Lower leg skin (tissue), 4 donors: Measurements from ENCODE around the gene FASTK. TPM values are rescaled to one million over a fixed set of nuclear protein-coding genes. Genes with fewer than 3 reads are reported as not detected.

Experiments used
- DNase-seq, 2 donors: peaks; one replicate each; pipeline ENCODE4 v3.0.0-alpha.2; 2019; ENCODE audit warnings: low spot score in 2 of 2
- H3K4me3 ChIP-seq: fragments of 200-600 bp; sonication (generic); 2 replicates; pipeline ENCODE4 v1.5.1; 2017; ENCODE audit warnings: mild to moderate bottlenecking, low read depth; ENCODE audit not compliant: poor library complexity, severe bottlenecking
- POLR2A ChIP-seq, 2 donors: fragments of 450-650 bp; IDR thresholded peaks; one replicate each; pipeline ENCODE4 v1.6.1; 2016 to 2017; ENCODE audit warnings: antibody characterized with exemption in 2 of 2, mild to moderate bottlenecking in 1 of 2, moderate library complexity in 1 of 2
- WGBS, 2 donors: methylation state at CpG; one replicate each; pipeline ENCODE4 v1.1.5; 2018; 5-methylcytosine and 5-hydroxymethylcytosine counted together
- intact Hi-C: fragments of 100-400 bp; cut with DNase I; formaldehyde crosslinking; loops from one replicate; pipeline ENCODE4 v1.15.0; 2023; ENCODE audit warnings: low total_unique reads
- total RNA-seq, 4 donors: library from RNA; depleted of rRNA; stranded (reverse); fragments of >200 nt; gene quantifications; one replicate each; pipeline ENCODE4 v1.1.0, GENCODE V29; 2016
- TF ChIP-seq, protein P1 (sequence below), 3 donors: fragments of 450-650 bp; IDR thresholded peaks; one replicate each; pipeline ENCODE4 v1.5.1; 2016; ENCODE audit warnings: antibody characterized with exemption in 3 of 3, mild to moderate bottlenecking in 3 of 3, moderate library complexity in 2 of 3

Gene FASTK
- total RNA-seq, 4 donors from 2014 or later, result 47.4 to 80.7 (median 69.0) TPM

DNA sequence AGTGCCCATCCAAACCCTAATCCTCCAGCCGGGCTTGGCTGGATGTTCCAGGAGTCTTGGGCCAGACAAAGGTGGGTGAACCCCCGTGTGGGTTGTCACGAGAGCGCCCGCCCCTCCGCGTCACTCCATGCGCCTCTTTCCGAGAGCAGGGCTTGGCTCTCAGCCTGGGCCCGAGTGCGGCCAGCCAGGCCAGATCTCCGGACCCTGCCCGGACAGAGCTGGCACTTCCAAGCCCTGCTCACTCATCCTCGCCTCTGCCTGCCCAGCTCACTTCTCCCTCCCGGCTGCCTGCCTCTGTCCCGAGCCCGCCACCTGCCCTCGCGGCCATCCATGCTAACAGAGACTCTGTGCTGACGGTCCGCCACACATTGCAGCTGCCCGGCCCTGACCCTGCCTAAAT is 40.3 kb upstream of the FASTK start:
- TF ChIP-seq, protein P1, sequence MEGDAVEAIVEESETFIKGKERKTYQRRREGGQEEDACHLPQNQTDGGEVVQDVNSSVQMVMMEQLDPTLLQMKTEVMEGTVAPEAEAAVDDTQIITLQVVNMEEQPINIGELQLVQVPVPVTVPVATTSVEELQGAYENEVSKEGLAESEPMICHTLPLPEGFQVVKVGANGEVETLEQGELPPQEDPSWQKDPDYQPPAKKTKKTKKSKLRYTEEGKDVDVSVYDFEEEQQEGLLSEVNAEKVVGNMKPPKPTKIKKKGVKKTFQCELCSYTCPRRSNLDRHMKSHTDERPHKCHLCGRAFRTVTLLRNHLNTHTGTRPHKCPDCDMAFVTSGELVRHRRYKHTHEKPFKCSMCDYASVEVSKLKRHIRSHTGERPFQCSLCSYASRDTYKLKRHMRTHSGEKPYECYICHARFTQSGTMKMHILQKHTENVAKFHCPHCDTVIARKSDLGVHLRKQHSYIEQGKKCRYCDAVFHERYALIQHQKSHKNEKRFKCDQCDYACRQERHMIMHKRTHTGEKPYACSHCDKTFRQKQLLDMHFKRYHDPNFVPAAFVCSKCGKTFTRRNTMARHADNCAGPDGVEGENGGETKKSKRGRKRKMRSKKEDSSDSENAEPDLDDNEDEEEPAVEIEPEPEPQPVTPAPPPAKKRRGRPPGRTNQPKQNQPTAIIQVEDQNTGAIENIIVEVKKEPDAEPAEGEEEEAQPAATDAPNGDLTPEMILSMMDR (IDR thresholded peaks at IDR 0.05), result no peak
- no peak for TF ChIP-seq POLR2A (IDR thresholded peaks at IDR 0.05)
- no peak overlapping the region for H3K4me3 ChIP-seq
- intact Hi-C loops, result loop anchor here (5.0 kb wide), 1 partner anchor 51 kb away; no protein-coding TSS in a partner anchor
- DNase-seq, result no peak
- WGBS, 2 donors, result 91 to 93% methylated on average over 21 to 22 of the region's 22 CpGs

DNA sequence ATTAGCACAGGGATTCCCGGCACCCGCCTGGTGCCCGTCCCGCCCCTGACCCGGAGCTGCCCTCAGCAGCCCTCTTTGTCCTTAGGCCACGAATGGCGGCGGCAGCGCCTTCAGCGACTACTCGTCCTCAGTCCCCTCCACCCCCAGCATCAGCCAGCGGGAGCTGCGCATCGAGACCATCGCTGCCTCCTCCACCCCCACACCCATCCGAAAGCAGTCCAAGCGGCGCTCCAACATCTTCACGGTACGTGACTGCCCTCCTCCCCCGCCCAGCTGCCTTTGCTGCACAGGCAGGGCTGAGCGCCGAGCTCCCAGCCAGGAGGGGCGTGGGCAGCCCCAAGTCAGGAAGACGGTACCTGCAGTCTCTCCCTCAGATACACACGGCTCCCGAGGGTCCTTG is 39.3 kb upstream of the FASTK start:
- TF ChIP-seq POLR2A (IDR thresholded peaks at IDR 0.05), result no peak
- TF ChIP-seq, protein P1 (IDR thresholded peaks at IDR 0.05), result no peak
- no peak for DNase-seq
- H3K4me3 ChIP-seq, result no peak overlapping the region
- intact Hi-C loops, result loop anchor here (5.0 to 10.0 kb wide), 2 partner anchors 52 to 225 kb away; no protein-coding TSS in a partner anchor
- WGBS, 2 donors, result 84 to 91% methylated on average over 24 to 27 of the region's 27 CpGs

GRCh38 chr7:151119055-151119415 is 38.4 kb upstream of the FASTK start:
- TF ChIP-seq POLR2A (IDR thresholded peaks at IDR 0.05), result no peak
- TF ChIP-seq, protein P1 (IDR thresholded peaks at IDR 0.05), result no peak
- DNase-seq, result no peak
- intact Hi-C loops, result loop anchor here (10.0 kb wide), 1 partner anchor 224 kb away; no protein-coding TSS in a partner anchor
- 95 to 96% methylated on average over 13 of the region's 13 CpGs for WGBS, 2 donors
- no peak overlapping the region for H3K4me3 ChIP-seq

- no peak overlapping the region for H3K4me3 ChIP-seq
- TF ChIP-seq POLR2A (IDR thresholded peaks at IDR 0.05), result no peak
- TF ChIP-seq, protein P1 (IDR thresholded peaks at IDR 0.05), result no peak
- DNase-seq, result no peak
- intact Hi-C loops, result loop anchor here (10.0 kb wide), 1 partner anchor 224 kb away; no protein-coding TSS in a partner anchor
- 92 to 94% methylated on average over 38 of the region's 38 CpGs for WGBS, 2 donors
Observed at GRCh38 chr7:151118108-151119054, 37.8 kb upstream of the FASTK start.

GRCh38 chr7:151117565-151117964 is 37.0 kb upstream of the FASTK start:
- H3K4me3 ChIP-seq, result no peak overlapping the region
- intact Hi-C loops, result loop anchor here (10.0 kb wide), 1 partner anchor 223 kb away; no protein-coding TSS in a partner anchor
- 45 to 66% methylated on average over 11 to 12 of the region's 12 CpGs for WGBS, 2 donors
- TF ChIP-seq, protein P1 (IDR thresholded peaks at IDR 0.05), result no peak
- no peak for TF ChIP-seq POLR2A (IDR thresholded peaks at IDR 0.05)
- DNase-seq, result no peak
